H1 (cell line): ENCODE data around the gene CHFR. TPM values are rescaled to one million over a fixed set of nuclear protein-coding genes. Genes with fewer than 3 reads are reported as not detected.

Experiments
- CTCF ChIA-PET: fragments of 300-600 bp; sonication (Branson Sonifier 250); formaldehyde crosslinking; loops from one replicate; lab custom pipeline; 2021; ENCODE audit not compliant: partially characterized antibody; lab: Charles Lee
- POLR2A ChIA-PET: fragments of 300-600 bp; sonication (Branson Sonifier 250); formaldehyde crosslinking; loops from one replicate; lab custom pipeline; 2021; ENCODE audit warnings: inconsistent platforms; ENCODE audit not compliant: partially characterized antibody; lab: Charles Lee
- DNase-seq, 2 experiments: peaks; one replicate each; pipeline versions ENCODE4 v3.0.0 to v3.0.0-alpha.2; 2010 to 2022; ENCODE audit warnings: low spot score in 2 of 2, low read depth in 1 of 2, mixed read lengths in 1 of 2
- FAIRE-seq: peaks from 2 replicates; lab custom pipeline; 2011; peaks lifted over from hg19 to GRCh38; lab: Jason Lieb, UNC
- H2AFZ ChIP-seq: 2 replicates; pipeline ENCODE4 v1.8.1; 2012; ENCODE audit warnings: low read length, inconsistent platforms
- H2AK5ac ChIP-seq: 2 replicates; pipeline ENCODE4 v1.6.1; 2013; ENCODE audit warnings: low read depth, low read length
- H2BK120ac ChIP-seq: replicated peaks from 2 replicates; pipeline ENCODE3; 2013; ENCODE audit warnings: low read depth, low read length, inconsistent platforms
- H2BK12ac ChIP-seq: 2 replicates; pipeline ENCODE4 v1.6.1; 2013; ENCODE audit warnings: low read depth, low read length
- H2BK15ac ChIP-seq: 2 replicates; pipeline ENCODE4 v1.6.1; 2013; ENCODE audit warnings: low read length
- H2BK20ac ChIP-seq: 2 replicates; pipeline ENCODE4 v1.6.1; 2013; ENCODE audit warnings: low read length
- H2BK5ac ChIP-seq: 2 replicates; pipeline ENCODE4 v1.6.1; 2013; ENCODE audit warnings: low read depth, low read length
- H3K14ac ChIP-seq: 2 replicates; pipeline ENCODE4 v1.6.1; 2013; ENCODE audit warnings: inconsistent platforms; ENCODE audit not compliant: insufficient read length
- H3K18ac ChIP-seq: 2 replicates; pipeline ENCODE4 v1.6.1; 2013; ENCODE audit warnings: low read length; ENCODE audit errors: extremely low read depth
- H3K23ac ChIP-seq: 2 replicates; pipeline ENCODE4 v1.6.1; 2013; ENCODE audit warnings: inconsistent platforms; ENCODE audit not compliant: insufficient read length
- H3K23me2 ChIP-seq: 2 replicates; pipeline ENCODE4 v1.6.1; 2013; ENCODE audit warnings: low read depth, low read length
- H3K27ac ChIP-seq: 2 replicates; pipeline ENCODE4 v1.6.1; 2011; ENCODE audit warnings: low read depth, low read length, inconsistent platforms
- H3K27me3 ChIP-seq, 4 experiments: replicated peaks in 1 of 4; 1 replicate in 1 of 4; 2 replicates in 3 of 4; pipeline versions ENCODE4 v1.6.1 to v1.8.1; 2011 to 2013; ENCODE audit warnings: low read length in 3 of 4, mild to moderate bottlenecking in 3 of 4, inconsistent platforms in 2 of 4, mixed read lengths in 2 of 4, moderate library complexity in 1 of 4; ENCODE audit not compliant: control insufficient read depth in 3 of 4, insufficient read depth in 3 of 4; ENCODE audit errors: extremely low read depth in 1 of 4
- H3K36me3 ChIP-seq, 4 experiments: 2 replicates each; pipeline versions ENCODE4 v1.6.1 to v1.8.1; 2011 to 2013; ENCODE audit warnings: mild to moderate bottlenecking in 4 of 4, low read length in 3 of 4, moderate library complexity in 2 of 4, control low read depth in 1 of 4, inconsistent platforms in 1 of 4; ENCODE audit not compliant: insufficient read depth in 4 of 4, control insufficient read depth in 2 of 4
- H3K4ac ChIP-seq: replicated peaks from 2 replicates; pipeline ENCODE3; 2013; ENCODE audit warnings: low read length, low read depth, mixed read lengths, inconsistent platforms; ENCODE audit not compliant: insufficient read length
- H3K4me1 ChIP-seq, 4 experiments: replicated peaks in 1 of 4; 1 replicate in 1 of 4; 2 replicates in 3 of 4; pipeline versions ENCODE4 v1.6.1 to v1.8.1; 2011 to 2013; ENCODE audit warnings: low read length in 3 of 4, inconsistent platforms in 2 of 4, mixed read lengths in 1 of 4; ENCODE audit not compliant: insufficient read depth in 4 of 4, control insufficient read depth in 3 of 4
- H3K4me2 ChIP-seq, 2 experiments: 2 replicates each; pipeline versions ENCODE4 v1.6.1 to v1.8.1; 2011 to 2013; ENCODE audit warnings: low read depth in 2 of 2, low read length in 2 of 2, control low read depth in 1 of 2, inconsistent platforms in 1 of 2, mild to moderate bottlenecking in 1 of 2; ENCODE audit not compliant: insufficient read depth in 1 of 2
- H3K4me3 ChIP-seq, 4 experiments: fragments of 200-600, 300-600 bp in 1 of 4; sonication (generic), shearing (Covaris generic), sonication (Bioruptor Twin) in 1 of 4; 2 replicates each; pipeline versions ENCODE4 v1.5.1 to v1.8.1; 2011 to 2016; ENCODE audit warnings: low read length in 4 of 4, low read depth in 3 of 4, control low read depth in 2 of 4, inconsistent platforms in 2 of 4, mild to moderate bottlenecking in 2 of 4, mixed read lengths in 1 of 4, moderate library complexity in 1 of 4; ENCODE audit not compliant: insufficient read depth in 2 of 4; ENCODE audit errors: extremely low read depth in 1 of 4
- H3K56ac ChIP-seq: replicated peaks from 2 replicates; pipeline ENCODE3; 2013; ENCODE audit warnings: low read depth, mild to moderate bottlenecking, mixed read lengths, low read length, inconsistent platforms; ENCODE audit not compliant: insufficient read length
- H3K79me1 ChIP-seq: 2 replicates; pipeline ENCODE4 v1.6.1; 2013; ENCODE audit warnings: low read depth, low read length, control low read depth
- H3K79me2 ChIP-seq, 2 experiments: 2 replicates each; pipeline versions ENCODE4 v1.6.1 to v1.8.1; 2012 to 2013; ENCODE audit warnings: low read length in 2 of 2, mild to moderate bottlenecking in 2 of 2, inconsistent platforms in 1 of 2; ENCODE audit not compliant: insufficient read depth in 2 of 2, control insufficient read depth in 1 of 2
- H3K9ac ChIP-seq, 4 experiments: replicated peaks in 1 of 4; 1 replicate in 1 of 4; 2 replicates in 3 of 4; pipeline versions ENCODE4 v1.6.1 to v1.8.1; 2011 to 2013; ENCODE audit warnings: low read depth in 3 of 4, low read length in 3 of 4, control low read depth in 2 of 4, mild to moderate bottlenecking in 2 of 4, moderate library complexity in 2 of 4, inconsistent platforms in 1 of 4; ENCODE audit errors: extremely low read depth in 1 of 4
- H3K9me3 ChIP-seq, 2 experiments: 2 replicates each; pipeline versions ENCODE4 v1.6.1 to v1.8.1; 2012 to 2013; ENCODE audit warnings: mild to moderate bottlenecking in 2 of 2, moderate library complexity in 2 of 2, control low read depth in 1 of 2, inconsistent platforms in 1 of 2, low read depth in 1 of 2, low read length in 1 of 2, mixed read lengths in 1 of 2; ENCODE audit not compliant: insufficient read depth in 2 of 2
- H4K20me1 ChIP-seq, 2 experiments: replicated peaks in 1 of 2; 2 replicates each; pipeline versions ENCODE3 to v1.8.1; 2011 to 2013; ENCODE audit warnings: inconsistent platforms in 2 of 2, low read length in 2 of 2, mild to moderate bottlenecking in 1 of 2; ENCODE audit not compliant: insufficient read depth in 2 of 2, control insufficient read depth in 1 of 2
- H4K5ac ChIP-seq: 2 replicates; pipeline ENCODE4 v1.6.1; 2013; ENCODE audit warnings: low read length, low read depth, mixed read lengths, inconsistent platforms; ENCODE audit not compliant: insufficient read length
- H4K8ac ChIP-seq: 2 replicates; pipeline ENCODE4 v1.8.0; 2013; ENCODE audit warnings: mild to moderate bottlenecking, moderate library complexity, low read length, inconsistent platforms; ENCODE audit not compliant: insufficient read depth; ENCODE audit errors: extremely low read depth
- H4K91ac ChIP-seq: replicated peaks from 2 replicates; pipeline ENCODE3; 2013; ENCODE audit warnings: low read length, mixed read lengths, inconsistent platforms; ENCODE audit not compliant: insufficient read length
- BCL11A ChIP-seq, 2 experiments: IDR thresholded peaks; one replicate each; pipeline ENCODE4 v1.6.1; 2011; ENCODE audit warnings: low read depth in 2 of 2, low read length in 2 of 2, mild to moderate bottlenecking in 2 of 2
- SP2 ChIP-seq: IDR thresholded peaks from 2 replicates; pipeline ENCODE4 v1.6.1; 2012; ENCODE audit warnings: mild to moderate bottlenecking, low read length, inconsistent platforms
- WGBS, 2 experiments: shearing (Covaris generic) in 1 of 2; methylation state at CpG; one replicate each; pipeline versions ENCODE4 v1.1.6 to v1.1.7; 2013 to 2015; ENCODE audit warnings: low lambda C conversion rate in 2 of 2, mixed read lengths in 2 of 2, inconsistent platforms in 1 of 2, low coverage in 1 of 2, missing lambda C conversion rate in 1 of 2; ENCODE audit not compliant: insufficient replicate concordance in 2 of 2, insufficient coverage in 1 of 2, insufficient read length in 1 of 2; ENCODE audit errors: extremely low coverage in 1 of 2, missing lambda C conversion rate in 1 of 2; 5-methylcytosine and 5-hydroxymethylcytosine counted together
- polyA plus RNA-seq, 7 experiments: library from polyadenylated mRNA; depleted of rRNA in 3 of 7; stranded (reverse) in 5 of 7; unstranded in 2 of 7; fragments of >200 nt in 5 of 7; fragments of 200-250 nt in 2 of 7; gene quantifications; 1 replicate in 5 of 7; 2 replicates in 1 of 7; 4 replicates in 1 of 7; pipeline versions ENCODE4 v1.2.1 to v1.2.3, GENCODE V29; 2011 to 2013; ENCODE audit warnings: missing spikeins in 2 of 7, mixed read lengths in 2 of 7
- total RNA-seq: library from RNA; stranded (reverse); fragmentation: NEBNext Ultra II Directional; extraction: Animal tissue kit (Norgen Biotek cat#: 25700); gene quantifications from 2 replicates; pipeline ENCODE4 v1.2.1, GENCODE V29; 2021

The CHFR gene
- total and polyA plus RNA-seq, 2 of the 8 experiments (the other 6 are each of a cell fraction or from before 2014, with no cell fraction given): 31.4 to 44.6 TPM

- no peak overlapping the region for H3K18ac ChIP-seq
- H3K4me2 ChIP-seq: no peak overlapping the region
- no peak overlapping the region for H4K5ac ChIP-seq
- H3K79me2 ChIP-seq: no peaks in the 10 kb centered on the region
- no peaks in the 10 kb centered on the region for H3K79me1 ChIP-seq
- no peak overlapping the region for H2BK5ac ChIP-seq
- no peaks in the 10 kb centered on the region for H3K23me2 ChIP-seq
- H2AFZ ChIP-seq: no peak overlapping the region
- H3K4me1 ChIP-seq: peaks cover 0 to 11% (median 5%) of the 10 kb centered on the region in 4 experiments; a peak in 6 of 7 replicates
- H3K27me3 ChIP-seq: no peaks in the 10 kb centered on the region
- POLR2A ChIA-PET: interaction anchor here (1.0 to 1.3 kb wide), 2 partner anchors 11 to 80 kb away, joined by 3 read pairs; no protein-coding TSS in a partner anchor
- H3K9ac ChIP-seq: no peak overlapping the region
- DNase-seq (no peak), FAIRE-seq (no peak)
- 82% methylated on average over 12 of the region's 12 CpGs; no CpG with 5 or more reads in 1 of the 2 experiments for WGBS, 2 experiments
- TF ChIP-seq SP2 (no peak), BCL11A (IDR thresholded peaks at IDR 0.05; ENCODE audit: low read depth in 2 of 2, low read length in 2 of 2) (no peak)
- H3K9me3 ChIP-seq: no peaks in the 10 kb centered on the region
- H2AK5ac ChIP-seq: no peak overlapping the region
- no peak overlapping the region for H3K14ac ChIP-seq
- no peak overlapping the region for H3K4ac ChIP-seq
- H3K56ac ChIP-seq: no peak overlapping the region
- no peak overlapping the region for H3K4me3 ChIP-seq
- H3K27ac ChIP-seq: no peak overlapping the region; the same call in 1 of the 2 replicates
- H4K91ac ChIP-seq: no peak overlapping the region
- peaks cover 0 to 8% of the 10 kb centered on the region in 2 experiments for H4K20me1 ChIP-seq
- no peak overlapping the region for H4K8ac ChIP-seq
- no peak overlapping the region for H2BK20ac ChIP-seq
- H2BK15ac ChIP-seq: no peak overlapping the region
- H2BK120ac ChIP-seq: no peak overlapping the region
- no peak overlapping the region for H2BK12ac ChIP-seq
- H3K36me3 ChIP-seq: peaks cover under 1 to 49% (median 26%) of the 10 kb centered on the region in 4 experiments; a peak in 7 of 8 replicates
- no peak overlapping the region for H3K23ac ChIP-seq
- CTCF ChIA-PET: no interaction called here
Measured at GRCh38 chr12:132852496-132852895, 34.9 kb downstream of the CHFR start.
